Measurements from ENCODE around the gene STK11IP.

The STK11IP gene

GRCh38 chr2:219578811-219579613 lies 18.6 kb upstream of the STK11IP start:
- no peak for DNase-seq (ENCODE audit: low read depth)

- no peak for DNase-seq (ENCODE audit: low read depth)
Observed at GRCh38 chr2:219581346-219581745, 16.3 kb upstream of the STK11IP start.

- no peak for DNase-seq (ENCODE audit: low read depth)
Observed at GRCh38 chr2:219591091-219591490, 6.6 kb upstream of the STK11IP start.

- DNase-seq (ENCODE audit: low read depth), result no peak
Observed at GRCh38 chr2:219592736-219593135, 4.9 kb upstream of the STK11IP start.

GRCh38 chr2:219593154-219593553 lies 4.5 kb upstream of the STK11IP start:
- DNase-seq (ENCODE audit: low read depth), result no peak

- no peak for DNase-seq (ENCODE audit: low read depth)
Observed at GRCh38 chr2:219595256-219595655, 2.4 kb upstream of the STK11IP start.

- DNase-seq (ENCODE audit: low read depth), result no peak
Observed at GRCh38 chr2:219596954-219597551, 604 bp upstream of the STK11IP start.

GRCh38 chr2:219598308-219599078 lies 836 bp downstream of the STK11IP start:
- DNase-seq (ENCODE audit: low read depth), result no peak

GRCh38 chr2:219603771-219604170 lies 6.1 kb downstream of the STK11IP start:
- DNase-seq (ENCODE audit: low read depth), result no peak

GRCh38 chr2:219605607-219605954 lies 7.9 kb downstream of the STK11IP start:
- DNase-seq (ENCODE audit: low read depth), result no peak

GRCh38 chr2:219607931-219608330 lies 10.3 kb downstream of the STK11IP start:
- DNase-seq (ENCODE audit: low read depth), result no peak

- no peak for DNase-seq (ENCODE audit: low read depth)
Observed at GRCh38 chr2:219608399-219608964, 10.8 kb downstream of the STK11IP start.

GRCh38 chr2:219609149-219609750 lies 11.6 kb downstream of the STK11IP start:
- no peak for DNase-seq (ENCODE audit: low read depth)

GRCh38 chr2:219611306-219611705 lies 13.6 kb downstream of the STK11IP start:
- no peak for DNase-seq (ENCODE audit: low read depth)

- no peak for DNase-seq (ENCODE audit: low read depth)
Observed at GRCh38 chr2:219611866-219612576, 14.4 kb downstream of the STK11IP start.

- no peak for DNase-seq (ENCODE audit: low read depth)
Observed at GRCh38 chr2:219612577-219613286, 15.1 kb downstream of the STK11IP start.

- no peak for DNase-seq (ENCODE audit: low read depth)
Observed at GRCh38 chr2:219613461-219614070, 15.9 kb downstream of the STK11IP start.

GRCh38 chr2:219614076-219614860 lies 16.6 kb downstream of the STK11IP start:
- DNase-seq (ENCODE audit: low read depth), result no peak

GRCh38 chr2:219615036-219615435 lies 17.4 kb downstream of the STK11IP start:
- no peak for DNase-seq (ENCODE audit: low read depth)

GRCh38 chr2:219615894-219616293 lies 18.2 kb downstream of the STK11IP start:
- no peak for DNase-seq (ENCODE audit: low read depth)
